ENCODE data around the gene LRRC26.
"Not testable (repeated sequence)": the region's sequence is repeated elsewhere in the genome, so short reads cannot be mapped to it uniquely, and the experiment has no call there.

DNA sequence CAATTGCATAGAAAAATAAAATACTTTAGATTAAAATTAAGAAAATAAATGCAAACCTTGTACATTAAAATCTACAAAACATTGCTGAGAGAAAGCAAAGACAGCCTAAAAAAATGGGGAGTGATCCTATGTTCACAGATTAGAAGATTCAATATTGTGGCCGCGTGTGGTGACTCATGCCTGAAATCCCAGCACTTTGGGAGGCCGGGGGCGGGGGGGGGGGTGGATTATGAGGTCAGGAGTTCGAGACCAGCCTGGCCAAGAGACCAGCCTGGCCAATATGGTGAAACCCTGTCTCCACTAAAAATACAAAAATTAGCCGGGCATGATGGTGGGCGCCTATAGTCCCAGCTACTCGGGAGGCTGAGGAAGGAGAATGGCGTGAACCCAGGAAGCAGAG, 34.7 kb downstream of the LRRC26 start:
- TF ChIP-seq, protein P1, sequence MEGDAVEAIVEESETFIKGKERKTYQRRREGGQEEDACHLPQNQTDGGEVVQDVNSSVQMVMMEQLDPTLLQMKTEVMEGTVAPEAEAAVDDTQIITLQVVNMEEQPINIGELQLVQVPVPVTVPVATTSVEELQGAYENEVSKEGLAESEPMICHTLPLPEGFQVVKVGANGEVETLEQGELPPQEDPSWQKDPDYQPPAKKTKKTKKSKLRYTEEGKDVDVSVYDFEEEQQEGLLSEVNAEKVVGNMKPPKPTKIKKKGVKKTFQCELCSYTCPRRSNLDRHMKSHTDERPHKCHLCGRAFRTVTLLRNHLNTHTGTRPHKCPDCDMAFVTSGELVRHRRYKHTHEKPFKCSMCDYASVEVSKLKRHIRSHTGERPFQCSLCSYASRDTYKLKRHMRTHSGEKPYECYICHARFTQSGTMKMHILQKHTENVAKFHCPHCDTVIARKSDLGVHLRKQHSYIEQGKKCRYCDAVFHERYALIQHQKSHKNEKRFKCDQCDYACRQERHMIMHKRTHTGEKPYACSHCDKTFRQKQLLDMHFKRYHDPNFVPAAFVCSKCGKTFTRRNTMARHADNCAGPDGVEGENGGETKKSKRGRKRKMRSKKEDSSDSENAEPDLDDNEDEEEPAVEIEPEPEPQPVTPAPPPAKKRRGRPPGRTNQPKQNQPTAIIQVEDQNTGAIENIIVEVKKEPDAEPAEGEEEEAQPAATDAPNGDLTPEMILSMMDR (conservative IDR thresholded peaks at IDR 0.05; ENCODE audit: low read depth, low read length), result not testable (repeated sequence)
- not testable (repeated sequence) for TF ChIP-seq EZH2 (IDR thresholded peaks at IDR 0.05; ENCODE audit: borderline replicate concordance, low read depth, low read length, poor library complexity, severe bottlenecking)

Measured in A673 (cell line).